GM18499 (cell line): ENCODE measurements around the gene GOLPH3.

Experiments used
- ATAC-seq: cut with Tn5 transposase; IDR thresholded peaks from one replicate; pipeline ENCODE4 v1.9.1; 2021; ENCODE audit warnings: moderate number of reproducible peaks; ENCODE audit not compliant: insufficient read depth, unreplicated experiment

Gene GOLPH3

DNA sequence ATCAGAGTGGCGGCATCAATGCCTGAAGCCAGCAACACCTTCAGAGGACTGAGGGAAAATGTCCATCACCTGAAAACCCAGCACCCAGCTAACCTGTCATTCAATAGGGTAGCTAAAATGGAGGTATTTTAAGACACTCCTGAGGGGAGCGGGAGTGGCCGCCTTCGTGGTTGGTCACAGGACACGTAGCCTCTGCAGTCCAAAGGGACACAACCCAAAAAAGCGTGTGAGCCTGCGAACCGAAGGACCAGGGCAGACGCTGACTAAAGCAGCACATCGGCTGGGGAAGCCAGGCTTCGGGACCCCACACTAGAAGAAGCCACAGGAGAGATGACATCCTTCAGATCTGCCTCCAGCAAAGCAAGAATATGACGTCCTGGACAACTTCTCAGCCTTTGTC lies 70.6 kb downstream of the GOLPH3 start:
- no peak for ATAC-seq

DNA sequence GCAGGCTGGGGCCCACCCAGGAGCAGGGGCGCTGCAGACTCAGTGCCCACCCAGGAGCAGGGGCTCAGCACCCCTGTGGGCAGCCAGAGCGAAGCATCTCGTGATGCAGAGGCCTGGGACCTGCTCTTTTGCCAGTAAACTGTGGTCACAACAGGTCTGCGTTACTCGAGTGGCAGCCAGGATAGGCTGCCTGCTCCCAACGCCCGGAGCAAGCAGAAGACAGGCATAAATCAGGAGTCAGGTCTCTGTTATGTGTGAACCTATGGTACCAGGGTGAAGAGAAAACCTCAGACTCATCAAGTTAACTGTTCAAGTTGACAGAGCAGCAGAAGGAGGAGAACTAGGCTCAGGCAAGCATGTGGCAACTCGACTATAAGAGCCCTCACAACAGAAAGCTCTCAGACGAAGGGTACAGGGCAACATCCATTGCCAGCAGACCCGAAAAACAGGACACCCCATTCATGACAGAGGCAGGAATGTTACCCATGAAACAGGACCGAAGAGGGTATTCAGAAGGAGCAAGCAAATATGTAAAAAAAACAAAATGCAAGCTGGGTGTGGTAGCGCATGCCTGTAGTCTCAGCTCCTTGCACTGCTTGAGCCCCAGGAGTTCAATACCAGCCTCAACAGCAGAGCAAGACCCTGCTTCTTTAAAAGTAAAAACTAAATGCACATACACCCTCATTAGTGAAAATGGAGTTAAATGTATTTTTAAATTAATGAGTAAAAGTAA lies 71.7 kb downstream of the GOLPH3 start:
- ATAC-seq = no peak

DNA sequence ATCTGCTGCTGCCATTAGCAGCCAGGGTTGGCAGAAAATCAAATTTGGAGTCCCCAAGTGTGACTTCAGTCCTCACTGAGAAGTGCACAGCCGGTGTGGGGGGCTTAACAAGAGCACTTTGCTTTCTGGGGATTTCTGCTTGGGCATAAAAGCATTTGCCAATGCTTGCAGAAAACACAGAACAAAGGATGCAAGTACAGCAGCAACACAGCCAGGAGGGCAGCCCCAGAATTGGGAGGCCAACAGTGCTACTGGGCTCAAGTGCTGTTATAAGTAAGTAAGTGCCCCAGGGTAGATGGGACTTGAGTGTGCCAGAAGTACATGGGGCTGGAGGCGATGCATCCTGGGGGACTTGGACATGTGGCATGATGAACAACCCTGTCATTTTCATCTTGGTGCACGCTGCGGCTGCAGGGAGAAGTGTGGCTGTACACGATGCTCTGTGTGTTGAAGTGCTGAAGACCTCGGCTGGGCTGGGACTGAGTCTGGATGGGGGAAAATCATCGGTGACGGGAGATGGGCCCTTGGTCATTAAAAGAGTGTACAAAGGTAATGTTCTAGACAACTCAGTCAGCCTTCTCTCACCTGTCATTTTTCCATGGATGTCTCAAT lies 73.3 kb downstream of the GOLPH3 start:
- ATAC-seq = no peak

DNA sequence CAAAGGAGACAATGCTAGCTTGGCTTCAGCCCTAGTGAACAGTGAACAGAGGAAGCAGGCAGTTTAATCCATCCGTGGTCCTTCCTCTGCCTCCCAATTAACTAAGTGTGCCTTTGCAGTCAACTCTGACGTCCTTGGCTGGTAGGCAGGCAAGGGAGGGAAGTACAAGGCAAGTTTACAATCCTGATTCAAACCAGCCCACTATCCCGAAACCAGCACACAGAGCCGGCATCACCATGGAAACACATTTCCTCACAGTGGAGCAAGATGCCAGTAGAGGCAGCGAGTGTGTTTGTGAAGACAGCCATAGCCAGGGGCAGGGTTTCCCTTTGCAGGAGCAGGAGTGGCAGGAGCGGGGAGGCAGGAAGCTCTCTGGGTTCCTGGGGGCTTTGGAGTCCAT lies 73.9 kb downstream of the GOLPH3 start:
- no peak for ATAC-seq

DNA sequence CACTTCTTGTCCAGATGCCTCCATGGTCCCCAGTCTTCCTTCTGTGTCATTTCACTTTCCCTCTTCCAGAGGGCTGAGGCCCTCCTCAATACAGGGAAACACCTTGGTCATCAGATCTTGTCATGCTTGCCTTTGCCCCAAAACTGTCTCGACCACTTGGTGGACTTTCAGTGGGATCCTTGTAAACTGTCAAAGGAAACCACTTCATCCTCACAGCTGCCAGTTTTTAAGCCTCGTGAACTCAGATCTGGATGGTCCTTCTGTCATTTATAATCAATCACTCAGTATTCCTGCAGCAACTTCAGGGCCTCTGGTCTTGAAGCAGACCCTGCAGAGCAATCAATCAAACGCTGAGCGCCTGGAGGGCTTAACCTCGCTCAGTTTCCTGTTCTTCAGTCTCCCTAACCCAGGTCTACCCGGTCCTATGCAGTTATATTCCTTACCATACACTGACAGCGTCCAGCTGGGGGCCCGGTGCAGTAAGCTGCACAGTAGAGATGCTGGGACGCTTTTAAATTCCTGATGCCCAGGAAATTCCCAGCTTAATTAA lies 74.6 kb downstream of the GOLPH3 start:
- ATAC-seq = no peak

DNA sequence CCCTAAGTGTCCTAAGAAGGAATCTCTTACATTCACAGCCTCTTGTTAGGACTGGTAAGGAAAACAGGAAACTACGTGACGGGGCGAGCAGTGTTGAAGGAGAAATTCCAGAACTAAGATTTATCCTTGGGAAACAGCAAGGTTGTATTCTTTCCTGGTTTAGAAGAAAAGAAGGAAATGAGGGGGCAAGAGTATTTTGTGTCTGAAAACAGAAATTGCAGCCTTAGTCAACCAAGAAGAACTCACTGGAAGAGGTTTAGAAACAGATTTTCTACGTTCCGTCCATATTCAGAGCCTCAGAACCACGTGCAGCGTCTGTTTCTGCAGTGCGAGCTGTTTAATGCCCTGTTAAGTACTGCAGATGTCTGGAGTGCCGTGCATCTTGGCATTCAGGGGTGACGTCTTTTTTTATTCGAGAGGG lies 75.2 kb downstream of the GOLPH3 start:
- no peak for ATAC-seq

DNA sequence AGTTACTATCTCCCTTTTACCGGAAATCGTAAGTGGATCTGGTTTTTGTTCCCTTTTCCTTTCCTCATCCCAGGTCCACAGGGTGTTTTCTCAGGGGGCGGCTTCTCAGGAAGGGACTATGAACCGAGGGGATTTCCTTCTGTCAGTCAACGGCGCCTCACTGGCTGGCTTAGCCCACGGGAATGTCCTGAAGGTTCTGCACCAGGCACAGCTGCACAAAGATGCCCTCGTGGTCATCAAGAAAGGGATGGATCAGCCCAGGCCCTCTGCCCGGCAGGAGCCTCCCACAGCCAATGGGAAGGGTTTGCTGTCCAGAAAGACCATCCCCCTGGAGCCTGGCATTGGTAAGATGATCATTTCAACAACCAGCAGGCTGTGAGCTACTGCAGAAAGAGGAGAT lies 75.8 kb downstream of the GOLPH3 start:
- no peak for ATAC-seq

DNA sequence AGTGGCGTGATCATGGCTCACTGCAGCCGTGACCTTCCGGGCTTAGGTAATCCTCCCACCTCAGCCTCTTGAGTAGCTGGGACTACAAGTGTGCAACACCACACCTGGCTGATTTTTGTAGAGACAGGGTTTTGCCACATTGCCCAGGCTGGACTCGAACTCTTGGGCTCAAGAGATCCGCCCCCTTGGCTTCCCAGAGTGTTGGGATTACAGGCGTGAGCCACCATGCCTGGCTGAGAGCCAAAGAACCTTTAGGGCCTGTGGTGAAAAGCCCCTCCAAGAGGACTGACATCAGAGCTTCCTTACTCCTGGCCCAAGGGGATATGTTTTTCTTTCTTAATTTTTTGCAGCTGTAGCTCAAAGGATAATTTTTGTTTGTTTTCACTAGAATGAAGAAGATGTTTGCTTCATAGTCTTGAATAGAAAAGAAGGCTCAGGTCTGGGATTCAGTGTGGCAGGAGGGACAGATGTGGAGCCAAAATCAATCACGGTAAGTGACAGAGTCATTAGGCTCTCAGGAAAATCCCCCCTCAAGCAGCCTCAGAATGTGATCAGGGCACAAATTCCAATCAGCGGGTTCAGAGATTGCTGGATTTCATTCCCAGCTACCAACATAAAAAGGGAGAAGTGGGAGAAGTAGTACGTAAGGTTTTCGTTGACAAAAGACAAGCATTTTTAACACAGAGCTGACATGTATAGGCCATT lies 77.1 kb downstream of the GOLPH3 start:
- no peak for ATAC-seq

DNA sequence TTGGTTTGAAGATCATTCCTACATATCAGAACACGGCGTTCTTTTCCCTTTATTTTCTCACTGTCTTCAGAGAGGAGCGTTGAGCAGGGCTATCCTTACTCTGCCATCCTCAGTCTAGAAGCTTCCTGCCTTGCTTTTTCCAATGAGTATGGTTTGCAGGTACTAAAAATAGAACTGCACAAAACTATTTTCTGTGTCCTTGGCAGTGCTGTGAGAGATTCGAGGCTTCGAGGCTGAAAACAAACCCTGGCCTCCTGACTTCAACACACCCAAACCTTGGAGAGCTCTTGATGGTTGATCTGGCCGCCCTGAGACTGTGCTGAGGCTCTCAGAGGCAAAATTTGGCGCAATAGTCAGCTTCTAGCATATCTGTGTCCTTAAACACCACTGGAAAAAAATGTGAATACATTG lies 78.9 kb downstream of the GOLPH3 start:
- ATAC-seq = no peak

DNA sequence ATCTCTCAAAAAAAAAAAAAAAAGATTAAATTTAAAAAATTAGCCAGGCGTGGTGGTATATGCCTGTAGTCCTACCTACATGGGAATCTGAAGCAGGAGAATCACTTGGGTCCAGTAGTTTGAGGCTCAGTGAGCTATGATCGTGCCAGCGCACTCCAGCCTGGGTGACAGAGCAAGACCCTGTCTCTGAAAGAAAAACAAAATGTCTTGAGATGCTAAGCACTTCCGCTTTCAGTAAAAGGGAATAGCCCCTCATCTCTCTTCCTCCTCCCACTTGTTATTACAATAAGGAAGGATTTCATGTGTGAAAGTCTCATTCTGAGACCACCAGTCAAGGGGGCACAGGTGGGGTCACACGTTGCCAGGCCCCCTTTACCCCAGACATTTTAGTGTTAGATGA lies 79.4 kb downstream of the GOLPH3 start:
- ATAC-seq = no peak

DNA sequence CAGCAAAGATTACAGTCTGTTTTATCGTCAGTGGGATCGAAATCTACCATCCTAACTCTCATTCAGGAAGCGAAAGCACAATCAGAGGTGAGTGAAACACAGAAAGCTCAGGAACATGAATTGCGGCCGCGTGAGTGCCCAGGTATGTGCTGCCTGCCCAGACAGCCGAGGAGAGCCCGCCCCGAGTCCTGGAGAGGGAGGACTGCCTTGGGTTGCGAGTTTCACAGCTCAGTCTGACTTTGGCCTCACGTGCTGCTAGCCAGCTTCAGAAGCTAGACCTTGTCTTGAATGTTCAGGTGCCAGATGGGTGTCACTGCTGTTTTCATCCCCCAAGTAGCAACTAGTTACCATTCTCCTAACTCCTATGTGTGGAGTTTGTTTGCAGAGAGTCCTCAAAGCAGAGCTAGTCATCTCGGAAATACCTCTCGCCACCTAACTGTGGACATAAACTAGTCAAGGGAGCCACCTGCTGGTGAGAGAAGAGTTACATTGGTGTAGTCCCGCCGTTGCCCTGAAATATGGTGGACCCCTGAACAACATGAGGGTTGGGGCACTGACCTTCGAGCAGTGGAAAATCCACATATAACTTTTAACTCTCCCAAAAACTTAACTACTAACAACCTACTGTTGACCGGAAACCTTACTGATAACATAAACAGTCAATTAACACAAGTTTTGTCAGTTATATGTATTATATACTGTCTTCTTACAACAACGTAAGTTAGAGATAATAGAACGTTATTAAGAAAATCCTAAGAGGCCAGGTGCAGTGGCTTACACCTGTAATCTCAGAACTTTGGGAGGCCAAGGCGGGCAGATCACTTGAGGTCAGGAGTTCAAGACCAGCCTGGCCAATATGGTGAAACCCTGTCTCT lies 80.9 kb downstream of the GOLPH3 start:
- peak; percentile 86 for ATAC-seq

DNA sequence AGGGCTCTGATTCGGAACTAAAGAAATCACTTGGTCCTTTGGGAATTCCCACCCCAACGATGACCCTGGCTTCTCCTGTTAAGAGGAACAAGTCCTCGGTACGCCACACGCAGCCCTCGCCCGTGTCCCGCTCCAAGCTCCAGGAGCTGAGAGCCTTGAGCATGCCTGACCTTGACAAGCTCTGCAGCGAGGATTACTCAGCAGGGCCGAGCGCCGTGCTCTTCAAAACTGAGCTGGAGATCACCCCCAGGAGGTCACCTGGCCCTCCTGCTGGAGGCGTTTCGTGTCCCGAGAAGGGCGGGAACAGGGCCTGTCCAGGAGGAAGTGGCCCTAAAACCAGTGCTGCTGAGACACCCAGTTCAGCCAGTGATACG lies 83.4 kb downstream of the GOLPH3 start:
- ATAC-seq = no peak

DNA sequence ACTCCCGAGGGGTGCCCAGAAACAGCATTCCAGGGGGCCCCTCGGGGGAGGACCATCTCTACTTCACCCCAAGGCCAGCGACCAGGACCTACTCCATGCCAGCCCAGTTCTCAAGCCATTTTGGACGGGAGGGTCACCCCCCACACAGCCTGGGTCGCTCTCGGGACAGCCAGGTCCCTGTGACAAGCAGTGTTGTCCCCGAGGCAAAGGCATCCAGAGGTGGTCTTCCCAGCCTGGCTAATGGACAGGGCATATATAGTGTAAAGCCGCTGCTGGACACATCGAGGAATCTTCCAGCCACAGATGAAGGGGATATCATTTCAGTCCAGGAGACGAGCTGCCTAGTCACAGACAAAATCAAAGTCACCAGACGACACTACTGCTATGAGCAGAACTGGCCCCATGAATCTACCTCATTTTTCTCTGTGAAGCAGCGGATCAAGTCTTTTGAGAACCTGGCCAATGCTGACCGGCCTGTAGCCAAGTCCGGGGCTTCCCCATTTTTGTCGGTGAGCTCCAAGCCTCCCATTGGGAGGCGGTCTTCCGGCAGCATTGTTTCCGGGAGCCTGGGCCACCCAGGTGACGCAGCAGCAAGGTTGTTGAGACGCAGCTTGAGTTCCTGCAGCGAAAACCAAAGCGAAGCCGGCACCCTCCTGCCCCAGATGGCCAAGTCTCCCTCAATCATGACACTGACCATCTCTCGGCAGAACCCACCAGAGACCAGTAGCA lies 83.9 kb downstream of the GOLPH3 start:
- no peak for ATAC-seq

DNA sequence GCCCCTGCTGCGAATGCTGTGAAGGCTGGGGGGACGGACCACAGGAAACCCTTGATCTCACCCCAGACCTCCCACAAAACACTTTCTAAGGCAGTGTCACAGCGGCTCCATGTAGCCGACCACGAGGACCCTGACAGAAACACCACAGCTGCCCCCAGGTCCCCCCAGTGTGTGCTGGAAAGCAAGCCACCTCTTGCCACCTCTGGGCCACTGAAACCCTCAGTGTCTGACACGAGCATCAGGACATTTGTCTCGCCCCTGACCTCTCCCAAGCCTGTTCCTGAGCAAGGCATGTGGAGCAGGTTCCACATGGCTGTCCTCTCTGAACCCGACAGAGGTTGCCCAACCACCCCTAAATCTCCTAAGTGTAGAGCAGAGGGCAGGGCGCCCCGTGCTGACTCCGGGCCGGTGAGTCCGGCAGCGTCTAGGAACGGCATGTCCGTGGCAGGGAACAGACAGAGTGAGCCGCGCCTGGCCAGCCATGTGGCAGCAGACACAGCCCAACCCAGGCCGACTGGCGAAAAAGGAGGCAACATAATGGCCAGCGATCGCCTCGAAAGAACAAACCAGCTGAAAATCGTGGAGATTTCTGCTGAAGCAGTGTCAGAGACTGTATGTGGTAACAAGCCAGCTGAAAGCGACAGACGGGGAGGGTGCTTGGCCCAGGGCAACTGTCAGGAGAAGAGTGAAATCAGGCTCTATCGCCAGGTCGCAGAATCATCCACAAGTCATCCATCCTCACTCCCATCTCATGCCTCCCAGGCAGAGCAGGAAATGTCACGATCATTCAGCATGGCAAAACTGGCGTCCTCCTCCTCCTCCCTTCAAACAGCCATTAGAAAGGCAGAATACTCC lies 84.7 kb downstream of the GOLPH3 start:
- no peak for ATAC-seq

DNA sequence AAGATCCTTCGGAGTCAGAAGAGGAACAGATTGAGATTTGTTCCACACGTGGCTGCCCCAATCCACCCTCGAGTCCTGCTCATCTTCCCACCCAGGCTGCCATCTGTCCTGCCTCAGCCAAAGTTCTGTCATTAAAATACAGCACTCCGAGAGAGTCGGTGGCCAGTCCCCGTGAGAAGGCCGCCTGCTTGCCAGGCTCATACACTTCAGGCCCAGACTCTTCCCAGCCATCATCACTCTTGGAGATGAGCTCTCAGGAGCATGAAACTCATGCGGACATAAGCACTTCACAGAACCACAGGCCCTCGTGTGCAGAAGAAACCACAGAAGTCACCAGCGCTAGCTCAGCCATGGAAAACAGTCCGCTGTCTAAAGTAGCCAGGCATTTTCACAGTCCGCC lies 85.9 kb downstream of the GOLPH3 start:
- no peak for ATAC-seq

DNA sequence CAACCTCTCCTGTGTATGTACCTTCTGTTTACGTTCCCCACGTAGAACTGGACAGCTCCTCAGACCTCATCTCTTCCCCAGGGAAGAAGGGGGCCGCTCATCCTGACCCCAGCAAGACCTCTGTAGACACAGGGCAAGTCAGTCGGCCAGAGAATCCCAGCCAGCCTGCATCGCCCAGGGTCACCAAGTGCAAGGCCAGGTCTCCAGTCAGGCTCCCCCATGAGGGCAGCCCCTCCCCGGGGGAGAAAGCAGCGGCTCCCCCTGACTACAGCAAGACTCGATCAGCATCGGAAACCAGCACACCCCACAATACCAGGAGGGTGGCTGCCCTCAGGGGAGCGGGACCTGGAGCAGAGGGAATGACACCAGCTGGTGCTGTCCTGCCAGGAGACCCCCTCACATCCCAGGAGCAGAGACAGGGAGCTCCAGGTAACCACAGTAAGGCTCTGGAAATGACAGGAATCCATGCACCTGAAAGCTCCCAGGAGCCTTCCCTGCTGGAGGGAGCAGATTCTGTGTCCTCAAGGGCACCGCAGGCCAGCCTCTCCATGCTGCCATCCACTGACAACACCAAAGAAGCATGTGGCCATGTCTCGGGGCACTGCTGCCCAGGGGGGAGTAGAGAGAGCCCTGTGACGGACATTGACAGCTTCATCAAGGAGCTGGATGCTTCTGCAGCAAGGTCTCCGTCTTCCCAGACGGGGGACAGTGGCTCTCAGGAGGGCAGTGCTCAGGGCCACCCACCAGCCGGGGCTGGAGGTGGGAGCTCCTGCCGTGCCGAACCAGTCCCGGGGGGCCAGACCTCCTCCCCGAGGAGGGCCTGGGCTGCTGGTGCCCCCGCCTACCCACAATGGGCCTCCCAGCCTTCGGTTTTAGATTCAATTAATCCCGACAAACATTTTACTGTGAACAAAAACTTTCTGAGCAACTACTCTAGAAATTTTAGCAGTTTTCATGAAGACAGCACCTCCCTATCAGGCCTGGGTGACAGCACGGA lies 86.7 kb downstream of the GOLPH3 start:
- ATAC-seq = no peak

DNA sequence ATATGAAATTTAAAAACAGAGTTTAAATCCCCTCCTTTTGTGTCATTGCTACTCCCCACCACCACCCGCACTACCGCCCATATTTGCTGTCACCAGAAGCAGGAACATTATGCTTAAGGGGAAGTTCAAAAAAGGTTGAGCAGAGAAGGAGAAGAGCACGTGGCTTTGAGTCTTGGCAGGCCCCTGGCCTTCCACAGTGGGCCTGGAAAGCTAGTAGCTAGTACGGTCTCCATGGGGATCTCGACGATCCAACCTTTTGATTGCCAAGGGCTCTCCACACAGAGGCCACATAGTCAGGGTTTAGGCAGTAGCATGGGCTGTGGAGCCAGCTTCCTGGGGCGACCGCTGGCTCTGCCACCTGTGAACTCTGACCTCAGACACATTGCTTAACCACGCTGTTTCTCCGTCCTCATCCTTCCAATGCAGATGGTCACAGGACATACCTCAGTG lies 90.1 kb downstream of the GOLPH3 start:
- ATAC-seq = no peak

DNA sequence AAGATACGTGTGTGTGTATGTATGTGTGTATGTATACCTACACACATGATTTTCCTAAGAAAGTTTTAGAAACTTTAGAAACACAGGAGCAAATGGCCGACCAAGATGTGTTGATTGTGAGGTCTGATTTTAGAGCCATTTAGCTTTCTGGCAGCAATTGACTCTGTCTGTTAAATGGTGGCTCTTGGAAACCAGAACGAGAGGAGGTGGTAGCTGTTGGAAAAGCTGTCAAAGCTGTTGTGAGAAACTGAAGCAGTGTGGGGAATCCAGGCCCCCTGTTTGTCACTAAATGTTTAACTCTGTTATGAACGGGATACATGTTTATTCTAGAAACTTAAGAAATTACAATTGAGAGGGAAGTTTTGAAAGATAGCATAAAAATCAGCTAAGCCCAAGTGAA lies 91.4 kb downstream of the GOLPH3 start:
- no peak for ATAC-seq
